GM23338 (cell line): ENCODE results near the gene NDST1. TPM values are rescaled to one million over a fixed set of nuclear protein-coding genes. Genes with fewer than 3 reads are reported as not detected.

ENCODE experiments used
- ATAC-seq: fragments of 200-7000 bp; cut with Tn5 transposase; 3 replicates; pipeline ENCODE4 v1.9.1; 2020
- DNase-seq: peaks from one replicate; pipeline ENCODE4 v3.0.0-alpha.2; 2015; ENCODE audit warnings: low spot score
- H2AFZ ChIP-seq: fragments of 200-600 bp; sonication (generic); 2 replicates; pipeline ENCODE4 v1.8.0; 2016; ENCODE audit warnings: antibody characterized with exemption, mild to moderate bottlenecking, moderate library complexity
- H3F3A ChIP-seq: fragments of 200-600 bp; sonication (generic); replicated peaks from 2 replicates; pipeline ENCODE4 v1.8.0; 2017; ENCODE audit warnings: antibody characterized with exemption, mixed run types, low read depth
- H3K27ac ChIP-seq: fragments of 200-600 bp; sonication (generic); 2 replicates; pipeline ENCODE4 v1.6.1; 2016; ENCODE audit warnings: low read depth
- H3K27me3 ChIP-seq: fragments of 200-600 bp; sonication (generic); 2 replicates; pipeline ENCODE4 v1.8.0; 2016; ENCODE audit warnings: mild to moderate bottlenecking, mixed run types, moderate library complexity; ENCODE audit not compliant: insufficient read depth
- H3K36me3 ChIP-seq: fragments of 200-600 bp; sonication (generic); 2 replicates; pipeline ENCODE4 v1.8.0; 2016; ENCODE audit warnings: mild to moderate bottlenecking; ENCODE audit not compliant: insufficient read depth
- H3K4me1 ChIP-seq: fragments of 200-600 bp; sonication (generic); 2 replicates; pipeline ENCODE4 v1.8.0; 2016; ENCODE audit warnings: mild to moderate bottlenecking, moderate library complexity; ENCODE audit not compliant: insufficient read depth
- H3K4me2 ChIP-seq: fragments of 200-600 bp; sonication (generic); 2 replicates; pipeline ENCODE4 v1.7.1; 2017; ENCODE audit warnings: mixed run types
- H3K4me3 ChIP-seq: fragments of 200-600 bp; sonication (generic); 2 replicates; pipeline ENCODE4 v1.6.1; 2016; ENCODE audit warnings: mixed run types
- H3K79me2 ChIP-seq: fragments of 200-600 bp; sonication (generic); replicated peaks from 2 replicates; pipeline ENCODE4 v1.8.0; 2017; ENCODE audit warnings: mild to moderate bottlenecking; ENCODE audit not compliant: insufficient read depth
- H3K9me2 ChIP-seq: fragments of 200-600 bp; sonication (generic); 2 replicates; pipeline ENCODE4 v1.8.0; 2017; ENCODE audit not compliant: insufficient read depth
- H4K20me1 ChIP-seq: fragments of 200-600 bp; sonication (generic); replicated peaks from 2 replicates; pipeline ENCODE4 v1.8.0; 2017; ENCODE audit warnings: mild to moderate bottlenecking; ENCODE audit not compliant: insufficient read depth
- H3K27ac Mint-ChIP-seq: 2 replicates; pipeline ENCODE4 v1.8.0; 2020; ENCODE audit warnings: inconsistent platforms, mild to moderate bottlenecking, moderate library complexity, mixed read lengths
- H3K27me3 Mint-ChIP-seq: 3 replicates; pipeline ENCODE4 v1.8.0; 2022; ENCODE audit warnings: low read depth, mild to moderate bottlenecking, moderate library complexity, mixed read lengths, inconsistent platforms; ENCODE audit not compliant: insufficient read depth, poor library complexity
- H3K36me3 Mint-ChIP-seq: 3 replicates; pipeline ENCODE4 v1.8.0; 2021; ENCODE audit warnings: low read depth, mild to moderate bottlenecking, inconsistent platforms, moderate library complexity, mixed read lengths
- H3K4me1 Mint-ChIP-seq: 3 replicates; pipeline ENCODE4 v1.8.0; 2020; ENCODE audit warnings: mild to moderate bottlenecking, inconsistent platforms, mixed read lengths
- H3K4me3 Mint-ChIP-seq: 3 replicates; pipeline ENCODE4 v1.8.0; 2021; ENCODE audit warnings: moderate library complexity, mild to moderate bottlenecking, inconsistent platforms, mixed read lengths
- H3K9me3 Mint-ChIP-seq: 3 replicates; pipeline ENCODE4 v1.8.0; 2020; ENCODE audit warnings: moderate library complexity, mild to moderate bottlenecking, inconsistent platforms, mixed read lengths
- CREB1 ChIP-seq: fragments of 250-450 bp; sonication (Bioruptor Pico); IDR thresholded peaks from 2 replicates; pipeline ENCODE4 v1.5.0; 2020; ENCODE audit warnings: low read depth, mild to moderate bottlenecking, moderate library complexity
- CTCF ChIP-seq, 2 experiments: fragments of 200-600 bp in 1 of 2; sonication (generic) in 1 of 2; conservative IDR thresholded peaks; 2 replicates each; pipeline versions ENCODE4 v1.5.1 to v1.6.1; 2016 to 2017; ENCODE audit warnings: antibody characterized with exemption in 2 of 2, low read depth in 2 of 2, mild to moderate bottlenecking in 2 of 2, moderate library complexity in 1 of 2
- EZH2 ChIP-seq: fragments of 200-600 bp; sonication (generic); IDR thresholded peaks from one replicate; pipeline ENCODE4 v1.8.0; 2017; ENCODE audit warnings: antibody characterized with exemption, mild to moderate bottlenecking, low read depth; ENCODE audit not compliant: unreplicated experiment
- EZH2phosphoT487 ChIP-seq: fragments of 200-600 bp; sonication (generic); IDR thresholded peaks from one replicate; pipeline ENCODE4 v1.8.1; 2018; ENCODE audit warnings: antibody characterized with exemption; ENCODE audit not compliant: unreplicated experiment
- JUNB ChIP-seq: IDR thresholded peaks from one replicate; pipeline ENCODE4 v1.6.1; 2016; ENCODE audit warnings: antibody characterized with exemption; ENCODE audit not compliant: unreplicated experiment
- POLR2AphosphoS5 ChIP-seq: IDR thresholded peaks from 2 replicates; pipeline ENCODE4 v1.6.1; 2016; ENCODE audit warnings: antibody characterized with exemption, low read depth
- STAT1 ChIP-seq: IDR thresholded peaks from one replicate; pipeline ENCODE4 v1.6.1; 2016; ENCODE audit warnings: antibody characterized with exemption; ENCODE audit not compliant: unreplicated experiment
- ZNF331 ChIP-seq: fragments of 250-450 bp; sonication (Bioruptor Pico); IDR thresholded peaks from 2 replicates; pipeline ENCODE4 v1.5.0; 2020; ENCODE audit warnings: low read depth, mild to moderate bottlenecking, moderate library complexity
- ZNF462 ChIP-seq: fragments of 250-450 bp; sonication (Bioruptor Pico); IDR thresholded peaks from 2 replicates; pipeline ENCODE4 v1.5.0; 2020; ENCODE audit warnings: mild to moderate bottlenecking, moderate library complexity
- polyA plus RNA-seq: library from polyadenylated mRNA; unstranded; fragments of >200 nt; fragmentation: Nextera tagmentation; extraction: Ambion mirVana; gene quantifications from 2 replicates; pipeline ENCODE4 v1.2.1, GENCODE V29; 2016
- total RNA-seq: library from RNA; depleted of rRNA; stranded (reverse); fragments of >200 nt; shearing (Covaris generic); gene quantifications from 2 replicates; pipeline ENCODE4 v1.2.3, GENCODE V29; 2014

NDST1 gene
- total and polyA plus RNA-seq, 2 experiments from 2014 or later, result 7.3 to 85.0 TPM

- TF ChIP-seq ZNF462, result no peak
- TF ChIP-seq ZNF331 (CRISPR knock-in tag), result no peak
These were observed 27.7 kb downstream of the NDST1 start (continued) for GRCh38 chr5:150535611-150536010.

- DNase-seq, result no peak
- Histone ChIP-seq H3K4me1 (peaks cover 5% of the 10 kb centered on the region; the same call in 1 of the 2 replicates), H3F3A (0 out of 2 replicates have a peak, but pooled peaks cover 3% of the 10 kb centered on the region), H2AFZ (no peak overlapping the region), H3K9me2 (no peaks in the 10 kb centered on the region), H4K20me1 (peaks cover 3% of the 10 kb centered on the region; the same call in 1 of the 2 replicates), H3K27me3 (no peaks in the 10 kb centered on the region), H3K4me3 (no peak overlapping the region), H3K27ac (0 out of 2 replicates have a peak overlapping the region, but pooled peaks have one; percentile 9), H3K79me2 (no peaks in the 10 kb centered on the region), H3K4me2 (no peak overlapping the region), H3K36me3 (peaks cover 22% of the 10 kb centered on the region)
- H3K36me3 Mint-ChIP-seq, result peaks cover 89% of the 10 kb centered on the region
- H3K27me3 Mint-ChIP-seq, result peaks cover 2% of the 10 kb centered on the region
- H3K4me1 Mint-ChIP-seq, result peaks cover 18% of the 10 kb centered on the region
- TF ChIP-seq JUNB (no peak), EZH2 (no peak), CREB1 (CRISPR knock-in tag) (no peak), CTCF (conservative IDR thresholded peaks at IDR 0.05; ENCODE audit: low read depth in 2 of 2) (no peak), POLR2AphosphoS5 (no peak), ZNF331 (CRISPR knock-in tag) (no peak), STAT1 (no peak), EZH2phosphoT487 (no peak)
- no peak overlapping the region; the same call in 1 of the 2 replicates for H3K27ac Mint-ChIP-seq
- H3K4me3 Mint-ChIP-seq, result no peak overlapping the region
- ATAC-seq, result no peak
- peaks cover 3% of the 10 kb centered on the region; the same call in 1 of the 3 replicates for H3K9me3 Mint-ChIP-seq
These were observed 30.3 kb downstream of the NDST1 start for GRCh38 chr5:150538007-150538917.
